ENCODE measurements around the gene STARD3.

GRCh38 chr17:39658346-39658745, 21.4 kb downstream of the STARD3 start:
- TF ChIP-seq EP300 (IDR thresholded peaks at IDR 0.05) (no peak), CTCF (IDR thresholded peaks at IDR 0.05) (no peak), POLR2A (IDR thresholded peaks at IDR 0.05) (no peak), POLR2AphosphoS5 (IDR thresholded peaks at IDR 0.05) (no peak)
